ENCODE results near the gene LAMC3.

- no peak for TF ChIP-seq CTCF (IDR thresholded peaks at IDR 0.05; ENCODE audit: poor library complexity)
- no peak for TF ChIP-seq EZH2phosphoT487 (IDR thresholded peaks at IDR 0.05; ENCODE audit: low read depth, severe bottlenecking, unreplicated experiment)
- no peak for TF ChIP-seq EZH2 (IDR thresholded peaks at IDR 0.05; ENCODE audit: borderline replicate concordance)
Observed at GRCh38 chr9:131012023-131012334, 3.0 kb downstream of the LAMC3 start.
